HG02642 (cell line): ENCODE data around the gene KHDRBS1.
"Not testable (repeated sequence)": the region's sequence is repeated elsewhere in the genome, so short reads cannot be mapped to it uniquely, and the experiment has no call there.

Source experiments
- ATAC-seq: cut with Tn5 transposase; IDR thresholded peaks from one replicate; pipeline ENCODE4 v1.9.1; 2021; ENCODE audit warnings: mild to moderate bottlenecking; ENCODE audit not compliant: unreplicated experiment, poor library complexity

Gene KHDRBS1

DNA sequence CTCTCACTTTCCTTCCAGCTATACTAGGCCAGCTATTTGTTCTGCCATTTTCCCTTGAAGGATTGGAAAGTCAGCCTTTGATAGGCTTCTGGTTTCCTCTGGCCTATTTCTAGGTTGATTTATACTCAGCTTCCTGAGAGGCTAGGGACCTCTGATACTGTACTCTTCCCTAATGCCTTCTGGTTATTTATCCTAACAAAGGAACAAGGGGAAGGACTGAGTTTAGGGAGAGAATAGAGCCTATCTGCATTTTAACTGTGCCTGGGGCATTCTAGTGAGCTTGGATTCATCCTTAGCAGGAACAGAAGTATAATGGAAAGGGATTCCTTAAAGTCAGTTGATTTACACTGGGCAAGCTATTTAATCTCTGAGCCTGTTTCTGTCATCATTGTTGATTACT lies 47.2 kb downstream of the KHDRBS1 start:
- no peak for ATAC-seq

DNA sequence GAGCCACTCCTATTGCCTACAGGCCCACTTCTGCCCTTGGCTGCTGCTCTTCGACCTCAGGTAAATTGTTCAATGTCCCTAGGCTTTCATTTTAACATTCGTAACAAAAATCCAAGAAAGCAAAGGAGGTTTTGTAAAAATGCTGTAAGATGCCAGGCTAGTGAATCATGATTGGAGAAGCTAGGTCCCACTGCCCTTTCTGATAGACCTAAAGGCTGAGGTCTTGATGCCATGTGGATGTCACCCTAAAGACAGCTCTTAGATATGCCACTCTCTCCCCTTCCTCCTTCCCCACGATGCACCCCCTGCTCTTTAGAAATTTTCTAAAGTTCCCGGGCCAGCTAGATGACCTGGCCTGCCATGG lies 49.2 kb downstream of the KHDRBS1 start:
- no peak for ATAC-seq

DNA sequence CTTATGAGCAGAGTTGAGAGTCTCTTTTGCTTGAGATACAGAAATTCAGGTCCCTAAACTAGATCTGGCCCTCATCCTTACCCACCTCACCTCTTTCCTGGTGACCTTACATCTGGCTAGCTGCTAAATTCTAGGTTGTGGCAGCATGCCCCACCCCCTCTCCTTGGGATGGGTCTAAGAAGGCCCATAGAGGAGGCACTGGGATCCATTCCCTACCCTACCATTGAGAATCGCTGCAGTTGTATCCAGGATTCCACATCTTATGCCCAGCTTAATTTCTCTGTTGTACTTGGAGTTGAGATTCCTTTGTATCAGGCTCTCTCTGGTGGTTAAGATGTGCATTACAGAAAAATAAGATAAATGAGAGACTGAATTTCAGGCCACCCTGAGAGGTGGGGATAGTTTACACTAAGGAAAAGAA lies 49.6 kb downstream of the KHDRBS1 start:
- no peak for ATAC-seq

DNA sequence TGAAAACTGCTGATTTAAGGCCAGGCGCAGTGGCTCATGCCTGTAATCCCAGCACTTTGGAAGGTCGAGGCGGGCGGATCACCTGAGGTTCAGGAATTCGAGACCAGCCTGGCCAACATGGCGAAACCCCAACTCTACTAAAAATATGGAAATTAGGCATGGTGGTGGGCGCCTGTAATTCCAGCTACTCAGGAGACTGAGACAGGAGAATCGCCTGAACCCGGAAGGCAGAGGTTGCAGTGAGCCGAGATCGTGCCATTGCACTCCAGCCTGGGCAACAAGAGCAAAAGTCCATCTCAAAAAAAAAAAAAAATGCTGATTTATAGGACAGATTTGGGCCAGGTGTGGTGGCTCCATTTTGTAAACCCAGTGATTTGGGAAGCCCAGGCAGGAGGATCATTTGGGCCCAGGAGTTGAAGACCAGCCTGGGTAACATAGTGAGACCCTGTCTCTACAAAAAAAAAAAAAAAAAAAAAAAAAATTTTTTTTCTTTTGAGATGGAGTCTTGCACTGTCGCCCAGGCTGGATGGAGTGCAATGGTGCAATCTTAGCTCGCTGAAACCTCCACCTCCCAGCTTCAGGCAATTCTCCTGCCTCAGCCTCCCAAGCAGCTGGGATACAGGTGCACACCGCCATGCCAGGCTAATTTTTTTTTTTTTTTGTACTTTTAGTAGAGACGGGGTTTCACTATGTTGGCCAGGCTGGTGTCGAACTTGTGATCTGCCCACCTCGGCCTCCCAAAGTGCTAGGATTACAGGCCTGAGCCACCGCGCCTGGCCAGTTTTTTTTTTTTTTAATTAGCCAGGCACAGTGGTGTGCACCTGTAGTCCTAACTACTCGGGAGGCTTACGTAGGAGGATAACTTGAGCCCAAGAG lies 52.2 kb downstream of the KHDRBS1 start:
- not testable (repeated sequence) for ATAC-seq

DNA sequence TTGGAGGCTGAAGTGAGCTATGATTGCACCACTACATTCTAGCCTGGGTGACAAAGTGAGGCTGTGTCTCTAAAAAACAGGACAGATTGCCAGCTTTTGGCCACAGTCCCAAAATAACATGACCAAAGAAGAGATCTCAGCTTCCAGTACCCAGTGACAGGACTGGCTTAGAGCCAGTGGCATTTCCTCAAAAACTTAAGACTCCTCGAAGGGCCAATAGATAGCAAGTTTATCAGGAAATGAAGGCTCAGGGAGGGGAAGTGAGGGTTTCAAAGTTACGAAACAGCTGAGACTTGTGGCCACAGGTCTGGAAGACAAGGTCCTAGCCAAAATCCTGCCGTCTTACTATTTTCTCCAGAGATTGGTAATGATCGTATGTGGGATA lies 52.8 kb downstream of the KHDRBS1 start:
- no peak for ATAC-seq

DNA sequence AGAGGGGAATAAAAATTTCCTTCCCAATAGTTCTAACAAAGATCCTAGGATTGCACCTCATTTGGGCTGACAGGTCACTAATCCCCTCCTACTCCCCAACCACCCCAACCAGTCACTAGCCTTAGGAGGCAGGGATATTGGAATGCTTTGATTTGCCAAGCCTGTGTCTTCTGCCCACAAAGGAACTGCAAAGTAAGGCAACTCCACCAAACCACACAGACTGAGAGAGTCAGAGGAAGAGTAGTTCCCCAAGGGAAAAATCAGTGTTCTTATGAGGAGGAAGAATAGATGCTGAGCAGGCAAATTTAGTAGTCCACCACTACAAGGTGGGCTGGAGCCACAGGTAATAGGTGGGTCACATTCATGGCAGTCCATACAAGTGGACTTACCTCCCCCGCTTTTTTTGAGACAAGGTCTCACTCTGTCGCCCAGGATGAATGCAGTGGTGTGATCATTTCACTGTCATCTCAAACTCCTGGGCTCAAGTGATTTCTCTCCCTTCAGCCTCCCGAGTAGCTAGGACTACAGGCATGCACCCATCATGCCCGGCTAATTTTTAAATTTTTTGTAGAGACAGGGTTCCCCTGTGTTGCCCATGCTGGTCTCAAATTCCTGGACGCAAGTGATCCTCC lies 55.4 kb downstream of the KHDRBS1 start:
- no peak for ATAC-seq

DNA sequence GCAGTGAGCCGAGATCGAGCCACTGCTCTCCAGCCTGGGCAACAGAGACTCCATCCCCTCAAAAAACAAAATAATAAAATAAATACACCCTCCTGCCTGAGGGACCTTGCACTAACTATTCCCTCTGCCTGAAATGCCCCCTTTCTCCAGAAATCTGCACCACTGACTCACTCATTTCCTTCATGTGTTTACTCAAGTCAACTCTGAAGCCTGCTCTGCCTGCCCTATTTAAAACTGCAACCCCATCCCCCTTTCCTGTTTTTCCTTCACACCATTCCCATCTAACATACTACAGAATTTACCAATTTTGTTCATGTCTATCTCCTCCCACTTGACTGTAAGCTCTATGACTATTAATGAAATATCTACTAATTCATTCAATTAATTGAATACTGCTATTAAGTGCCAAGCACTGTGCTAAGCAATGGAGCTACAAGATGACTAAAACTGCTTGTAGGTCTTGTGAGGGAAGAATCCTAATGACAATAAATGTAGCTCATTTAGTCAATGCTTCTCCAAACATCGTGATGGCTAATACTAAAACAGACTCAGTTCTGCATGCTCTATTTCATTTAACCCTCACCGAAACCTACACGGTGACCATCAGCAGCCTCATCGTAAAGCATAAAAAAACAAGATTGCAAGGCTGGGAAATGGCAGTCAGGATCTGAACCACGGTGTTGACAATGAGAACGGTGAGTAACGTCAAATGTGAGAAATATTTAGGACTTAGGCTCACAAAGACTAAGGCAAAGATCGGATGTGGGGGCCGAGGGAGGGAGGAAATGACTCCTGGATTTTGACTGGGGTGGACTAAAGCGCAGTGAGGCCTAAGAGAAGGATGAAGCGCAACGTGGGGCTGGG lies 58.3 kb downstream of the KHDRBS1 start:
- ATAC-seq = no peak

DNA sequence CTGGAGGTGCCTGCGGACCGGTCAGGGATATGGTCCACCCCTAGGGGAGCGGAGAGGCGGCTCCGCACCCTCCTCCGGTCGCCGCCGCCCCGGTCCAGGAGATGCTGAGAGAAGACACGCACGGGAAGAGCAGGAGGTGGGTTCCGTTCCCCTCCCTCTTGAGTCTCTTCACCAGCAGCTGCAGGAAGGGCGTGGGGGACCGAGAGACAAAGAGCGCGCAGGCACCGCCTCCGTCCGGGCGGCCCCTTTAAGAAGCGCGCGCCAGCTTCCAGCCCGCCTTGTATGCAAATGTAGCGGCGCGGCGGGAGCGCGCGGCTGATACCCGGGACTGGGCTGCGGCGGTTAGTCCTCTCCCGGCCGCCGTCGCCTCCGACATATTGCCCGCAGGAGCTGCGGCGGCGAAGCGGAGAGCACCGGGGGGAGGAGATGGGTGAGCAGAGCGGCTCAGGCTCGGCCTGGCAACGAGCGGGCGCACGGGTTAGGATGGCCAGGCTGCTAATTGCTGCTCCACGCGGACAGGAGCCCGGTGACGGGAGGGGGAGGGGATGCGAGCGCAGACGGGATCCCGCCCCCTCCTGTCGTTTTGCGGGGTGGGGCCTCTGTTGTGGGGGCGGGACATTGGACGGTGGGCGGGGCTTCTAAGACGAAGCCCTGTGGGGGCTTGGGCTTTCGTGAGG lies 59.1 kb downstream of the KHDRBS1 start, which contains the start of gene TMEM39B:
Gene TMEM39B, plus strand, starts transcription at position 318 of the 677 bp plus-strand sequence. Its CDS starts 109 bp downstream, at position 427.
- peak; percentile 88 for ATAC-seq

DNA sequence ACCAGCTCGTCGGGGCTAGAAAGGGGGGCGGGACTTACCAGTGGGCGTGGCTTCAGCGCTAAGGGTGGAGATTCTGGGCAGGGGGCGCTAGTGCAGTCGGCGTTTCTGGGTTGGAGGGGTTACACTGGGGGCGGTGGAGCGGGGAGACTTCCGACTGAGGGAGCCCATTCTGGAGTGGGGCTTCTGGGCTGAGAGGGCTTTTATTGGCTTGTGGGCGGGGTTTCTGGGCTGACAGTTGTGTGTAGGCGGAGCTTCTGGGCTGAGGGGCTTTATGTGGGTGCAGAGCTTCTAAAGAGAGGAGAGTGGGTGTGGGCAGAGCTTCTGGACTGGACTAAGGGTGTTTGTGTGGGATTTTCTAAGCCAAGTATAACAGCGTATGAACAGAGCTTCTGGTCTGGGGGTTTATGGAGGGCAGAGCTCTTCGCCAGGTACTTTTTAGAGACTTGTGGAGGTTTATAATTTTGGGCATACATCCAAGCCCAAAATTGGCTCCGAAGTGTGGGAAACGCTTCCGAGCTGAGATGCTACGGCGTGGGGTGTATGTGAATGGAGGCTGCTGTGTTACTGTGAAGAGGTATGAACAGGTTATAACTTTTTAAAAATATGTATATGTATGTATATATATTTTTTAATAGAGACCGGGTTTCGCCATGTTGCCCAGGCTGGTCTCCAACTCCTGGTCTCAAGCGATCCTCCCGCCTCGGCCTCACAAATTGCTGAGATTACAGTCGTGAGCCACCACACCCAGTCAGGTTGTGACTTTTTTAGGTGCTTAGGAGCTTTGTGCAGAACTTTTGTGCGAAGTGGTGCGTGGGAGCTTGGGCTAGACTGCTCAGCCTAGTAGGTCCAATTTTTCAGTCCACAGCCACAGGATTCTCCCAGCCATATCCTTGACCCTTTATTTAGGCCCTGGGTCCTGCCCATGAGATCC lies 59.9 kb downstream of the KHDRBS1 start:
- no peak for ATAC-seq

DNA sequence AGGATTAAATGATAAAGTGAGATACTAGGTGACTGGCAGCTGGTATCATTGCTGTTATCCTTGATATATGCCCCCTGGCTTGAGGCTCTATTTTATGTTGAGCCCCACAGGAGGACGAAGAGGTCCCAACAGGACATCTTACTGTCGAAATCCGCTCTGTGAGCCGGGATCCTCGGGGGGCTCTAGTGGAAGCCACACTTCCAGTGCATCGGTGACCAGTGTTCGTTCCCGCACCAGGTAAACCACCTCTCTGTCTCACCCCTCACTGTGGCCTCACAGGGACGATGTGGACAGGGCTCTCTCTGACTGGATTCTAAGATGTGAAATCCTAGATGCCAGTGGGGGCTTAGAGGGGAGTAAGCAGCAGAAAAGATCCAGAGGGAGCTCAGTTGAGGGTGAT lies 61.2 kb downstream of the KHDRBS1 start:
- ATAC-seq = no peak

DNA sequence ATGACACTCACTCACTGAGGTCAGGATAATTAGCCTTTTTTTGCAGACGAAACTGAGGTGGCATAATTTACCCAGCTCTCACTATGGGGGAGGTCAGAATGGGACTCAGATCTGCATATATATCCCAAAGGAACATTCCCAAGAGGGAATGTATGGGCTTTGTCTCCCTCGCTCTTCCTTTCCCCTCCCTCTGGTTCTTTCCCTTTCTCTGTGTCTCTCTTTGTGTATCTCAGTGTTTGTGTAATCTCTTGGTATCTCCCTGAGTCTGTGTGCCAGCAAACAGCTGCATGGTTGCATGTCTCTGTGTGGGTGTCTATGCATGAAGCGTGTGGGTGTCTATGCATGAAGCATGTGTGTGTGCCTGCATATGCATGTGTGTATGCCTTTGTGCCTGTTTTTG lies 63.8 kb downstream of the KHDRBS1 start:
- no peak for ATAC-seq

DNA sequence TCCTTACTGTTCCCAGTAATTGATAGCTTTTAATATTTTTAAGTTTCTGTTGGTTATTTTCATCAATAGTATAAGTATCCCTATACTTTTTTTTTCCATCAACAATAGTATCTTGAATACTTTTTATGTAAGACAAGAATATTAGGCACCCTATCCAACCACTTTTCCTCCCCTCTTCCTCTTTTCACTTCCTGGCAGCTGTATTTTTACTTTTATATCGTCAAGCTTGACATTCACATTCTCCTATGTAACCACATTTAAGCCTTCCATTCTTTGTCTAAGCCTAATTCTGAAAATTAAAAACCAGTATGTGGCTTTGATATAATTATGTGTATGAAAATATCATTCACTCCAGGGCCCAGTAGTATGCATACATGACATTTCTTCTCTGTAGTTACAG lies 68.4 kb downstream of the KHDRBS1 start:
- ATAC-seq = no peak

DNA sequence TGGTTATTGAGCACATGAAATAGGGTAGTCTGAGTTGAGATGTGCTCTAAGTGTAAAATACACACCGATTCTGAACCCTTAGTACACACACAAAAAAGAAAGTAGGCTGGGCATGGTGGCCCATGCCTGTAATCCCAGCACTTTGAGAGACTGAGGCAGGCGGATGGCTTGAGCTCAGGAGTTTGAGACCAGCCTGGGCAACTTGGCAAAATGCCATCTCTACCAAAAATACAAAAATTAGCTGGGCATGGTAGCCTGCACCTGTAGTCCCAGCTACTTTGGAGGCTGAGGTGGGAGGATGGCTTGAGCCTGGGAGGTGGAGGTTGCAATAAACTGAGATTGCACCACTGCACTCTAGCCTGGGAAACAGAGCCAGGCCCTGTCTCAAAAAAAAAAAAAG lies 72.7 kb downstream of the KHDRBS1 start:
- not testable (repeated sequence) for ATAC-seq

DNA sequence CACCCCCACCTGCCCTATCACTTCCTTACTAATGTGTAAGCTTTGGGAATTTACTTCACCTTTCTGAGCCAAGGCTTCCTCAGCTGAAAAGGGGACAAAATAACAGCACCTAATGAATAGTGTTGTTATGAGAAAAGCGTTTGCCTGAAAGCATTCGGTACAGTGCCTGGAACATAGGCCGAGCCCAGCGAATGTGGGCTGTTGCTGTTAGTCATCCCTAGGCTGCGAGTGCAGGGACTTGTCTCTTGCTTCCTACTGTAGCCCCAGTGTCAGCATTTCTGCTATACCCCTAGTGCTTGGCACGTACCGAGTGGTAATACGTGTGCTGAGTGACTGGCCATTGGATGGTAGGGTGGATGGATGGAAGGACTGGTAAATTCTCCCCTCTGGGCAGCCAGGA lies 77.5 kb downstream of the KHDRBS1 start:
- no peak for ATAC-seq

DNA sequence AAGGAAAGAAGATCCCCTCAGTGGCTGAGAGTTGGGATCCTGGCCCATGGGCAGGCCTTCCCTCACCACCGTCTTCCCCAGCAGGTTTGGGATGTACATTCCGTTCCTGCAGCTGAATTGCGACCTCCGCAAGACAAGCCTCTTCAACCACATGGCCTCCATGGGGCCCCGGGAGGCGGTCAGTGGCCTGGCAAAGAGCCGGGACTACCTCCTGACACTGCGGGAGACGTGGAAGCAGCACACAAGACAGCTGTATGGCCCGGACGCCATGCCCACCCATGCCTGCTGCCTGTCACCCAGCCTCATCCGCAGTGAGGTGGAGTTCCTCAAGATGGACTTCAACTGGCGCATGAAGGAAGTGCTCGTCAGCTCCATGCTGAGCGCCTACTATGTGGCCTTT lies 77.9 kb downstream of the KHDRBS1 start:
- ATAC-seq = no peak
